Hematopoietic multipotent progenitor cell treated with erythropoietin and hydrocortisone succinate and interleukin-3 and kit ligand, for 15 days (in vitro differentiated cells): ENCODE data around the gene ABCC4.
A peak's percentile ranks its signal among the peaks of the same experiment; 100 is the strongest.

Experiments used
- DNase-seq: peaks from one replicate; pipeline ENCODE4 v3.0.0-alpha.2; 2015; ENCODE audit warnings: low spot score

The ABCC4 gene

GRCh38 chr13:95258619-95259194, 42.5 kb downstream of the ABCC4 start:
- DNase-seq: no peak

DNA sequence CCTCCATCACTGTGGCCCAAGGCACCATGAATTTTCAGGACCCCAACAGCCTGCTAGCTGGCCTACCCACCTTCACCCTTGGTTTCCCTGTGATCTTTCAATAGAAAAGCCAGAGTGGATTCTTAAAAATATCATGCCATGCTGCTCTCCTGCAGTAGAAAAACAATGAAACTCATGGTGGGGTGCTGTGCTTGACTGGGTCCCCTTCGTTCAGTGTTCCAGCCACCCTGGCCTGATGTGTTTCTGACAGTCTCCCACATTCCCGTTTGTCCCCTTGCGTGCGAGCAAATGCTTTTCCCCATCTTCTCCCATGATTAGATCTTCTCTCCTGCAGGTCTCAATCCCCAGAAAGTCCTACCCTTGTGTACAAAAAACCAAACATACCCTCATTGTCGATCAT, 43.2 kb downstream of the ABCC4 start:
- DNase-seq: no peak

DNA sequence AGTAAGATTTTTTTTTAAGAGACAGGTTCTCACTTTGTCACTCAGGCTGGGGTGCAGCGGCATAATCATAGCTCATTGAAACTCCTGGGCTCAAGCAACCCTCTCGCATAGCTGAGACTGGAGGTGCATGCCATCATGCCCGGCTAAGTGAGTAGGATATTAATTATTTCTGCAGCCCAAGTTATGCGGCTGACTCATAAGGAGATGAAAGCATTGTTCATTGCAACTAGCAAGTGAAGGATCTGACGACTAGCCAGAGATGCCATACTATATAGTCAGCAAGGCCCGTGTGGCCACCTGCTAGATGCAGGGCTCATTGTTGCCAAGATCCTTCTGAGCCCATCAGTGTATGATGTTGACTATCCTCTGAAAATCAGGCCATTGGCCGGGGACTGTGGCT, 45.2 kb downstream of the ABCC4 start:
- no peak for DNase-seq

DNA sequence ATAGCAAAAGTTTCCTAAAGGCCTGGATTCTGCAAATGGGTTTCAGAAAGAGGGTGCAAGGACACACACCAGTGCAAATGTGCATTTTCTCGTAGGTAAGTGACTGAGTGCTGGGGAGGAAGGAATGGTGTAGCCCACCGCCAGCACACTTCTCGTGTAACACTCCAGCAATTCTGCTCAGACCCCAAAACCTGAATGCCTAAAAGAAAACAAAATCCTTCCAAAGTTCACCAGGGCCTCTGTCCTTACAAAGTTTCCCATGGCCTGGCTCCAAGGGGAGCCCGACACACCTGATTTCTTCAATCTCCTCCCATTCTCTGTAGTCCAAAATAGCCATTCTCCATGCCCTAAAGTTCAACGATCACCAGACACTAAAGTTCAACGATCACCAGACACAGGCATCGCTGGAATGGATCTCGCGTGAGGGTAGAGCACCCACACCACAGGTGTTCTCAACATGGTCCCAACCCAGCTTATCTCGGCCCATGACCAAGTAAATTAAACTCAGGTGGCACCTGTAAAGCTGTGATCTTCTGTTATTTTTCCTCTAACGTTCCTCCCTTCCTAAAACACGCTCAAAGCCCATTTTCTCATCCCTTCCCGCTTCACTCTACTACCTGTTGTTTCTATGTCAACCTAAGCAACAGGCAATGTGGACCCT, 46.0 kb downstream of the ABCC4 start:
- DNase-seq: no peak

DNA sequence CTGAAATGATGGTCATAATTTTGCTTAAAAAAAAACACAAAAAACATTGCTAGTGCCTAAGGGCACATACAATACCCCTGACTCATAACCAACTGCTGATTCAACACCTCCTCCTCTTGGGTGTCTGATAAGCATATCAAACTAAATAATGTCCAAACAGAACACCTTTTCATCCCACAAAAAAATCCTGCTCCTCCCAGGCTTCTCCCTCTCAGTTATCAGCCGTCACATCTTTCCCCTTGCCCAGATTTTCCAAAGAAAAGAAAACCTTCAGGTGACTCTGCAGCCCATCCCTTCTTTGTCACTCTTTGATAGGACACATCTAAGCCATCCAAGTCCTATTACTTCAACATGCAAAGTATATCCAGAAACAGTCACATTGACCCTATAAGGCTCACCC, 46.9 kb downstream of the ABCC4 start:
- no peak for DNase-seq

DNA sequence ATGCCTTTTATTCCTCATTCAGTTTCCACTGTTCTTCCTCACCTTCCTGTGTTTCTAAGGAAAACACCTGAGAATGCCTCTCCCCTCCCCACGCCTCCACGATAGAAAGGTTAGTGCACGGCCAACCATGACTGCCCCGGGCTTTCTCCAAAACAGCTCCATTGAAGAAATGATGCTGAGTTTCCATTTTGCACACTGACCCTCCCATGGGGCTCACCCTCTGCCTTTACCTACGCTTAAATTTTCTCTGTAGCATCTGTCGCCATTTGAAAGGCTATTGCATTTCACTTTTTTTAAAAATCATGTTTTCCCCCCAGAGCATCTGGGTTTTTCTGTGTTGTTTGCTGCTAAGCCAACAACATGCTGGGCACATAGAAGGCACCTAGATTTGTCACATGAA, 48.2 kb downstream of the ABCC4 start:
- no peak for DNase-seq

- DNase-seq: no peak
These were observed 49.6 kb downstream of the ABCC4 start for GRCh38 chr13:95251641-95252040.

GRCh38 chr13:95250961-95251360, 50.3 kb downstream of the ABCC4 start:
- no peak for DNase-seq

DNA sequence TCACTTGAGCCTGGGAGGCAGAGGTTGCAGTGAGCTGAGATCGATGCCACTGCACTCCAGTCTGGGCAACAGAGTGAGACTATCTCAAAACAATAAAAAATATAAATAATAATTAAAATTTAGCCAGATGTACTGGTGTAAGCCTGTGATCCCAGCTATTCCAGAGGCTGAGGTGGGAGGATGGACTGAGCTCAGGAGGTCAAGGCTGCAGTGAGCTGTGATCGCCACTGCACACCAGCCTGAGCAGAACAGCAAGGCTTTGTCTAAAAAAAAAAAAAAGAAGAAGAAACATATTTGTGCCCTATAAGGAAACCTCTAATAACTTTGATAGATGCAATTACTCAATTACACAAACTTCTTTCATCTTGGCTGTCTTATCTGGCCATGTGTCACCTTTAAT, 52.3 kb downstream of the ABCC4 start:
- DNase-seq: no peak

DNA sequence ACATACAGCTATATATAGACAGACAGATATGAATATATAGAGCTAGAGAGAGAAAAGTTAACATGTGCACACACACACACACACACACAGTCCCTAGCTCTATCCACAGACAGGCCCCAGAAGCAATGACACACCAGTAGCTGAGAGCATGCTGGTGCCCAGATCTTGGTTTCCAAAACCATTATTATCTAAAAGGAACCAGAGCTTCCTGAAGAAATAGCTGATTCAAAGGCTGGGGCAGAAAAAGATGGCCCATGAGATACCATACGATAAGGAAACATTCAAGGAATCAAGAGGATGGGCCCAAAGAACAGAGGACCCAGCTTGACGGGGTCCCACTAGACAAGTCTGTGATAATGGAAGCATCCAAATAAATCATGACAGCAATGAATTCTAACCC, 53.4 kb downstream of the ABCC4 start:
- no peak for DNase-seq

DNA sequence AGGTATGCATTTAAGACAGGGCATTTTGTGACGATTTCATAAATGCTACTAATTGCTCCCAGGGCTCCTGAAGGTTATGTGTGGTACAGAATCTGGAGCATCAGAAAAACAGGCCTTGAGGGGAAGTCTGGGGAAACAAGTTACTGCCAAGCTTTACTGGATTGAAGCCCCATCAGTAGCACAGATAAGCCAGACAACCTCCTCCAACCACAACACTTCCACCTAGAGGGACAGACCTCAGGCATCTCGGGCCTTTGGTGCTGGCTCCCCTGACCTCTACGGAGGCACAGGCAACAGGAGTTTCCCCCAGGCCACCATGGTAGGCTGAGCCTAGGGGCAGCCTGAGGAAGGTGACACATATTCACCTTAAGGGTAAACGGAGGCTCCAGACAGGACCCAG, 54.1 kb downstream of the ABCC4 start:
- no peak for DNase-seq

- DNase-seq: no peak
These were observed 54.8 kb downstream of the ABCC4 start for GRCh38 chr13:95246292-95247082.

DNA sequence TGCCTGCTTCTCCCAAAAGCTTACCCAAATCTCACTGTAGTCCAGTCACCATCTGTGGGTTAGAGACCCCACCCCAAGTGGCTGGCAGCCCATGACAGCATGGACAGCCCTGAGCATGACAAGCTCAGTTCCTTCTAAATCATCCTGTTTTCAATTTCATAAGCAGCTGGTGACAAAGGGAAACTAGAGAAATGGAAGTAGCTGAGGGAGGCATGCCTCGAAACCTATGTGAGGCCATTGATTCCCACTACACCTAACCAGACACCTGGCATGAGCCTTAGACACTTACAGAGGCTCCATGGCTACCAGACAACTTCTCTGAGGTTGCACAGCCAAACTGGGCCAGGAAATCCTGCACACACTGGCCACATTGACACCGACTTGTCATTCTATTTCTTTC, 56.2 kb downstream of the ABCC4 start:
- DNase-seq: no peak

DNA sequence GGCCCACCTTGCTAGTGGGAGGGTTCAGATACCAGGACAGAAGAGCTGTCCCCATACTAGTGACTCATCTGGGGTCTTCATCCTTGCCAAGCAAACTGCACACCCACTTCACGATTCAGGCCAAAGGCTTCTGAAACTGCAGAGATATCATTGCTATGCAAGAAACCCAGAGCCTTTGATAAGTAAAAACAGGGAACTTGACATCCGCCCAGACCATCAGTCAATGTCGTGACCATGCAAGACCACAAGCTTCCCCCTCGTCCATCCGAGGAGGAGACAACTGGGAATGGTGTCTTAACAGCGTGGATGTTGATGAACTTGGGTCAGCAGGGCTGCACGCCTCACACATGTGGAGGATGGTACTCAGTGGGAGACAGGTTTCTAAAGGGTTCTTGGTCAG, 58.0 kb downstream of the ABCC4 start:
- peak; percentile 73 for DNase-seq

DNA sequence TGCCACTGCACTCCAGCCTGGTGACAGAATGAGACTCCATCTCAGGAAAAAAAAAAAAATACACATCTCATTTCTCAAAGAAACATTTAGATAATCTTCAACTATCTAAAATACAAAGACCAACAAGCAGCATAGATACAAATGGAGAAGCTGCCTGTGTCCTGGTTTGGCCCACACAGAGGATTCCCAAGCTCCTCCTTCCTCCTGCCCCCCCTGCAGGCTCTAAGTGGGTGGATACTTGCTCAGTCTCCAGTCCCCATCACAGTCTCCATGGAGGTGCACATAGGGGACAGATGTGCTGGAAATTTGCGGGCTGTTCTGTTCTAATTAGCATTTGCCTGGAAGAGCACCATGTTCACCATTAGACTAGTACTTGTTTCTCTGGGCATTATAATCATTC, 59.9 kb downstream of the ABCC4 start:
- no peak for DNase-seq

- no peak for DNase-seq
These were observed 62.0 kb downstream of the ABCC4 start for GRCh38 chr13:95239283-95239682.

GRCh38 chr13:95237310-95237870, 63.9 kb downstream of the ABCC4 start:
- no peak for DNase-seq

DNA sequence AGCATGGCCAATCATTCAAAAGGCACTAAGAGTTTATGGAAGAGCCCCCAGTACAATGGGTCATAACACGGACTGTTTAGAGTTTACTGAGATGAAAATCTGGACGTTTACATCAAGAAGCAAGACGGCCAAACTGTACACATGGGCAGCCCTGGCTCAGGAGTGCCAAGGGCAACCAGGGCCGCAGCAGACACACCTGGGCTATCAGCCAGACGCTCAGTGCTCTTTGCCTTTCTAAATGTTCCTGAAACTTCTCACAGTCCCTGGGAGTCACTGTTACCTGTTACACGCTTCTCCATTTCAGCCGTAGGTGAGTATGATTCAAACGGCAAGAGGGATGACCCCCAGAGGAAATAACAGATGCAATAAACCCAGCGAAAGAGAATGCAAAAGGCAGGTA, 64.5 kb downstream of the ABCC4 start:
- DNase-seq: no peak

GRCh38 chr13:95235974-95236373, 65.3 kb downstream of the ABCC4 start:
- no peak for DNase-seq

- DNase-seq: peak; percentile 39
These were observed 66.0 kb downstream of the ABCC4 start for GRCh38 chr13:95235199-95235756.

- DNase-seq: no peak
These were observed 67.0 kb downstream of the ABCC4 start for GRCh38 chr13:95234242-95234641.

GRCh38 chr13:95233026-95233635, 68.1 kb downstream of the ABCC4 start:
- no peak for DNase-seq
